GM18907 (cell line): ENCODE measurements around the gene DPP10.

ENCODE experiments used
- ATAC-seq: cut with Tn5 transposase; IDR thresholded peaks from one replicate; pipeline ENCODE4 v1.9.1; 2021; ENCODE audit warnings: mild to moderate bottlenecking, moderate library complexity; ENCODE audit not compliant: unreplicated experiment

The DPP10 gene

GRCh38 chr2:115833196-115833595, 1390.8 kb downstream of the DPP10 start:
- ATAC-seq: no peak

GRCh38 chr2:115838539-115838938, 1396.1 kb downstream of the DPP10 start:
- ATAC-seq: no peak

GRCh38 chr2:115842306-115842705, 1399.9 kb downstream of the DPP10 start:
- no peak for ATAC-seq

GRCh38 chr2:115848192-115848591, 1405.8 kb downstream of the DPP10 start:
- ATAC-seq: no peak

DNA sequence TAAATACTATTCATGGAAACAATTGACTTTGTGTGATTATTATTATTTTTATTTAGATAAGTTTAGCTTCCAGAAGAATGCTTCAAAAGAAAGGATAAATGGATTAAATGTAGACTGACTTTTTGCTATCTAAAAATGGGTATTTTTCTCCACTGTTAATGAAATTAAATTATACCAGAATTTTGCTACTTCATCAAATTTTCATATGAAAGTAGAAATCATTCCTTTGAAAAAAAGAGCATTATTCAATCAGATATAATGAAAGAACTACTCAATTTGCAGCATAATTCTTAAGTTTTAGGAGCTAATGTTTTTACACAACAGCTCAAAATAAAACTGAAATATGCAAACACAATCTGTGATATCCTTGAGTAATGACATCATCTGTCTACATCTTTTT, 1424.6 kb downstream of the DPP10 start:
- ATAC-seq: no peak

DNA sequence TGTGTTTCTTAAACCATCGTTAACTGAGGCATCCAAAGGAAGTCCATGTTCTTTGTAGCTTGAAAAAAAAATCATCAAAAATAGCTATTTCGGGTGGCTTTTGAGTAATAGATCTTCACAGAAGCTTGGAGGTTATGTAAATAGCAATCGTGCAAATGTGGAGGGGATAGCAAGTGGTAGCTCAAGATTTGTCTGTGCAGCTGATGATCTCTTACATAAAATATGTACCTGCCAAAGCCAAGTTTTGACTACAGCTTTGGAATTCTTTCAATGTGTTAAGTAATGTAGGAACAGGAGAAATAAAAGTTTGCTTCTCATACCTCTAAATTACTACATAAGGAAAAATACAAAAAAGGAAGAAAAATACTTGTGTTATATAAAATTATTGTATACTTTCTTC, 1432.0 kb downstream of the DPP10 start:
- ATAC-seq: no peak

DNA sequence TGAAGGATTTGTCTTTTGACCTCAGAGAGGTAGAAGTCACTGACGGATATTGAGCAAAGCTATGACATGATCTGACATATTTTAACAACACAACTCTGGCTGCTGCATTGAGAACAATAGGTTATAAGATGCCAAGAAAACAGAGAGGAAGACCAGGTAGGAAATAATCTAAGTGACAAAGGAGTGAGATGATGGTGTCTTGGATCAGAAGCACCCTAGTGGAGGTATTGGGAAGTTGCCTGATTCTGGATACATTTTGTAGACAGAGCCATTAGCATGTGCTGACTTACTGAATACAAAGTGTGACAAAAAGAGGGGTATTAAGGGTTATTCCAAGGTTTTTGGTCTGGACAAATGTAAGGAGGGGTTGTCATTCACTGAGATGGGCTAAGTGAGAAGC, 1438.1 kb downstream of the DPP10 start:
- no peak for ATAC-seq

GRCh38 chr2:115887209-115887776, 1444.9 kb downstream of the DPP10 start:
- no peak for ATAC-seq
